Testis (tissue), 3 donors: ENCODE measurements around the gene JPH2. TPM values are rescaled to one million over a fixed set of nuclear protein-coding genes. Genes with fewer than 3 reads are reported as not detected.

Source experiments
- DNase-seq: peaks from one replicate; pipeline ENCODE4 v3.0.0-alpha.2; 2019
- H3K27ac ChIP-seq, 2 donors: fragments of 200-600 bp; sonication (generic); one replicate each; pipeline ENCODE4 v1.5.1; 2019
- H3K27me3 ChIP-seq: fragments of 200-600 bp; sonication (generic); one replicate; pipeline ENCODE4 v1.5.1; 2019
- H3K36me3 ChIP-seq: fragments of 200-600 bp; sonication (generic); one replicate; pipeline ENCODE4 v1.5.1; 2017; ENCODE audit warnings: low read depth; ENCODE audit errors: missing control alignments
- H3K4me1 ChIP-seq: fragments of 200-600 bp; sonication (generic); one replicate; pipeline ENCODE4 v1.5.1; 2019
- H3K4me3 ChIP-seq, 2 donors: fragments of 200-600 bp; sonication (generic); one replicate each; pipeline ENCODE4 v1.5.1; 2017 to 2019
- H3K9me3 ChIP-seq: fragments of 200-600 bp; sonication (generic); one replicate; pipeline ENCODE4 v1.5.1; 2017
- CTCF ChIP-seq, 3 experiments: fragments of 450-650 bp in 2 of 3; fragments of 200-600 bp in 1 of 3; sonication (generic) in 1 of 3; IDR thresholded peaks; one replicate each; pipeline ENCODE4 v1.5.1; 2016 to 2019; ENCODE audit warnings: antibody characterized with exemption in 3 of 3, mild to moderate bottlenecking in 2 of 3, moderate library complexity in 1 of 3
- POLR2A ChIP-seq: fragments of 450-650 bp; IDR thresholded peaks from one replicate; pipeline ENCODE4 v1.6.1; 2017; ENCODE audit warnings: antibody characterized with exemption, mild to moderate bottlenecking, moderate library complexity
- WGBS, 2 donors: methylation state at CpG; one replicate each; pipeline ENCODE4 v1.1.5; 2018; 5-methylcytosine and 5-hydroxymethylcytosine counted together
- intact Hi-C: fragments of 100-400 bp; cut with DNase I; formaldehyde crosslinking; loops from one replicate; pipeline ENCODE4 v1.15.1; 2023; ENCODE audit warnings: low total_unique reads
- polyA plus RNA-seq: library from polyadenylated mRNA; stranded (reverse); fragments of 350-450 nt; fragmentation: Illumina TruSeq; extraction: RNeasy Lipid Tissue Mini Kit (QIAGEN cat#74804); gene quantifications from one replicate; pipeline ENCODE4 v1.2.3, GENCODE V29; 2014; ENCODE audit warnings: low read depth, low replicate concordance; ENCODE audit not compliant: insufficient read depth
- total RNA-seq, 2 donors: library from RNA; depleted of rRNA; stranded (reverse); fragments of >200 nt; gene quantifications; one replicate each; pipeline ENCODE4 v1.2.3, GENCODE V29; 2016

The JPH2 gene
- total and polyA plus RNA-seq, 3 donors from 2014 or later = 1.9 to 3.7 (median 3.2) TPM

GRCh38 chr20:44145131-44145775 is 41.7 kb downstream of the JPH2 start:
- H3K27me3 ChIP-seq = no peaks in the 10 kb centered on the region
- no peaks in the 10 kb centered on the region for H3K9me3 ChIP-seq
- DNase-seq = no peak
- whole genome bisulfite sequencing, 2 donors = 80 to 85% methylated on average over 16 to 18 of the region's 18 CpGs
- intact Hi-C loops = no loop called here
- no peak for TF ChIP-seq CTCF (IDR thresholded peaks at IDR 0.05)
- TF ChIP-seq POLR2A = no peak
- no peaks in the 10 kb centered on the region for H3K36me3 ChIP-seq
- H3K4me3 ChIP-seq = no peak overlapping the region
- H3K27ac ChIP-seq = no peak overlapping the region
- H3K4me1 ChIP-seq = no peaks in the 10 kb centered on the region

GRCh38 chr20:44143936-44144335 is 43.1 kb downstream of the JPH2 start:
- Histone ChIP-seq H3K9me3 (no peaks in the 10 kb centered on the region), H3K4me3 (no peak overlapping the region), H3K27ac (no peak overlapping the region), H3K36me3 (no peaks in the 10 kb centered on the region), H3K27me3 (no peaks in the 10 kb centered on the region), H3K4me1 (no peaks in the 10 kb centered on the region)
- DNase-seq = no peak
- WGBS, 2 donors = 89 to 90% methylated on average over 10 of the region's 10 CpGs
- no peak for TF ChIP-seq CTCF (IDR thresholded peaks at IDR 0.05)
- no peak for TF ChIP-seq POLR2A
- intact Hi-C loops = no loop called here

GRCh38 chr20:44142413-44142812 is 44.6 kb downstream of the JPH2 start:
- TF ChIP-seq POLR2A (no peak), CTCF (IDR thresholded peaks at IDR 0.05) (no peak)
- no peaks in the 10 kb centered on the region for H3K4me1 ChIP-seq
- H3K9me3 ChIP-seq = no peaks in the 10 kb centered on the region
- H3K36me3 ChIP-seq = no peaks in the 10 kb centered on the region
- WGBS, 2 donors = 26 to 46% methylated on average over 8 of the region's 8 CpGs
- no peak overlapping the region for H3K4me3 ChIP-seq
- H3K27me3 ChIP-seq = no peaks in the 10 kb centered on the region
- DNase-seq = no peak
- intact Hi-C loops = no loop called here
- no peak overlapping the region for H3K27ac ChIP-seq

GRCh38 chr20:44141873-44142272 is 45.1 kb downstream of the JPH2 start:
- WGBS, 2 donors = 82 to 91% methylated on average over 6 of the region's 6 CpGs
- no peak overlapping the region for H3K4me3 ChIP-seq
- H3K4me1 ChIP-seq = no peaks in the 10 kb centered on the region
- no peaks in the 10 kb centered on the region for H3K9me3 ChIP-seq
- H3K27me3 ChIP-seq = no peaks in the 10 kb centered on the region
- intact Hi-C loops = no loop called here
- H3K36me3 ChIP-seq = no peaks in the 10 kb centered on the region
- DNase-seq = no peak
- no peak overlapping the region for H3K27ac ChIP-seq
- no peak for TF ChIP-seq CTCF (IDR thresholded peaks at IDR 0.05)
- no peak for TF ChIP-seq POLR2A

- no peak for TF ChIP-seq CTCF (IDR thresholded peaks at IDR 0.05)
- no peak for TF ChIP-seq POLR2A
- WGBS, 2 donors = 78 to 79% methylated on average over 10 of the region's 10 CpGs
- Histone ChIP-seq H3K27me3 (no peaks in the 10 kb centered on the region), H3K4me1 (no peaks in the 10 kb centered on the region), H3K4me3 (no peak overlapping the region), H3K36me3 (no peaks in the 10 kb centered on the region), H3K9me3 (no peaks in the 10 kb centered on the region), H3K27ac (no peak overlapping the region)
- intact Hi-C loops = no loop called here
- DNase-seq = no peak
Observed at GRCh38 chr20:44138867-44139266, 48.1 kb downstream of the JPH2 start.
